MG63 (cell line): ENCODE data around the gene KIAA2012. TPM values are rescaled to one million over a fixed set of nuclear protein-coding genes. Genes with fewer than 3 reads are reported as not detected.

ENCODE experiments used
- DNase-seq: peaks from one replicate; pipeline ENCODE4 v3.0.0-alpha.2; 2020
- H3K27me3 ChIP-seq: fragments of 250-450 bp; sonication (Bioruptor Pico); 2 replicates; pipeline ENCODE4 v1.5.1; 2020; ENCODE audit warnings: mild to moderate bottlenecking, moderate library complexity
- H3K36me3 ChIP-seq: fragments of 250-450 bp; sonication (Bioruptor Pico); 2 replicates; pipeline ENCODE4 v1.5.1; 2020; ENCODE audit warnings: mild to moderate bottlenecking, moderate library complexity
- H3K4me3 ChIP-seq: fragments of 250-450 bp; sonication (Bioruptor Pico); 2 replicates; pipeline ENCODE4 v1.5.1; 2020; ENCODE audit warnings: mild to moderate bottlenecking, moderate library complexity
- H3K9me3 ChIP-seq: fragments of 250-450 bp; sonication (Bioruptor Pico); 2 replicates; pipeline ENCODE4 v1.5.1; 2020; ENCODE audit warnings: mild to moderate bottlenecking, moderate library complexity
- total RNA-seq: library from RNA; depleted of rRNA; stranded (reverse); fragments of >200 nt; shearing (Covaris generic); gene quantifications from 2 replicates; pipeline ENCODE4 v1.2.3, GENCODE V29; 2014; ENCODE audit warnings: low replicate concordance

KIAA2012 gene
- total RNA-seq, 1 experiment from 2014 or later, result not detected

DNA sequence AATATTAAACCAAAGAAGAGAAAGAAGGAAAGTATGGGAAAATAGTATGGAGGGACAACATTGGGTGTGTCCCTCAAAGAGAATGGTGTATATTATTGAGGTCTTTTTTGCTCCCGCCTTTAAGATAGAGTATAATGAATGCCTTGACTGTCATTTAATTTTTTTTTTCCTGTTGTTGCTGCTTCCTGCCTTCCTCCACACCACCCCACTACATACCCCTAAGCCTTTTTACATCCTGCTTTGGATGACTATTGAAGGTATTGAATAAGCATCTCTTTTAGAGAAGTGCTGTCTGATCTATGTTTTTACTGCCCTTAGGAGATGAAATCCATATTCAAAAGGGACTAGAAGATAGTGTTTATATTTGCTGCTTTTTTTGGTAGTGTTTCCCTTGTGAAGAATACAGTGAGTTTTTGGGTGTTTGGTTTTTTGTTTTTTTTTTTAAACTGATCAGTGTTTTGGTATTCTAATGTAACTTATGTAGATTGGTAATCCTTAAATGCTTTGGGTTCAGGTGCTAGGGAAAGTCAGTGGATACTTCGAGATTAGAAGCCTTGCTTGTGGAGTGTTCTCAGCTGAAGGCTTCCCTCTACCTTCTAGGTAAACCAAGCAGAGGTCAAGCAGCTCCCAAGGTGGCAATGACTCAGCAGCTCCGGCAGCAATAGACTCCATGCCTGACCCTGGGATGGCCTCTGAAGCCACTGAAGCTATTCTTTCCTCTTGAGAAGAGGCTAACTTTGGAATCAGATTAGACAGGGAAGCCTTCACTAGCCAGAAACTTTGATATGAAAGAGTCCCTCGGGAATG lies 34.4 kb upstream of the KIAA2012 start:
- Histone ChIP-seq H3K4me3 (no peak overlapping the region), H3K36me3 (no peaks in the 10 kb centered on the region; the same call in 1 of the 2 replicates), H3K27me3 (no peaks in the 10 kb centered on the region), H3K9me3 (no peaks in the 10 kb centered on the region)
- peak; percentile 53 for DNase-seq

DNA sequence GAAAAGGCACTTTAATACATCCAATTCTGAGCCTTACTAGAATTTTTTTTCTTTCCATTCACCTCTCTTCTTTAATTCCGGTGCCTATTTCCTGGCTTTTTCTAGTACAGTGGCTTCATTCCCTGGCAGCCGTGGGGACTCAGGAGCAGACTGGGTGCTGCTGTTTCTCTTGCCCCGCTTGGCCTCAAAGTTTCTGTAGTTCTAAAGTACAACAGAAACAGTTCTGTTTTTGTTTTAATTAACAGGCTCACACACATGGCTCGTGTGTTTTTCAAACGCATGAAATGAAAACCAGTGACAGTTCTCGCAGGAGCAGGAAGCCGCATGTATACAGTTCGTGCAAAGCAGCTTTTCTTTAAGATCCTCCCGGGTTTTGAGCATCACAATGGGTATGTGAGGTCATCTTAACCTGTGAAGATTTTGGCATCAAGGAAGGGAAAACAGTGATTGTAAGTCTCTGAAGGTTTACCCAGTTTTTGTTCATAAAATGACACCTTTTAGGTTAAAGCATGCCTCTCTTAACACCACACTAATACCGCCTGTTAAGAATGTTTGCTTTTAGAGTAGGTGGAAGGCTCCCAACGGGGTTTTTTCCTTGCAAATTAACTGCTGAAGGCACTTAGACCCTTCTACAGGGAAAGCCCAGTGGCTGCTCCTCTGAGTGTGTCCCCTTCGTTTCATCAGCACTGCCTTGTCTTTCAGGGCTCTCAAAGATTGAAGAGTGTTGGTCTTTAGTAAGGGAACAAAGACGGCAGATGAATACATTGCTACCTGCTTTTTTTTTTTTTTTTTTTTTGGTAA lies 33.6 kb upstream of the KIAA2012 start:
- DNase-seq, result peak; percentile 7
- no peaks in the 10 kb centered on the region; the same call in 1 of the 2 replicates for H3K36me3 ChIP-seq
- no peak overlapping the region for H3K4me3 ChIP-seq

DNA sequence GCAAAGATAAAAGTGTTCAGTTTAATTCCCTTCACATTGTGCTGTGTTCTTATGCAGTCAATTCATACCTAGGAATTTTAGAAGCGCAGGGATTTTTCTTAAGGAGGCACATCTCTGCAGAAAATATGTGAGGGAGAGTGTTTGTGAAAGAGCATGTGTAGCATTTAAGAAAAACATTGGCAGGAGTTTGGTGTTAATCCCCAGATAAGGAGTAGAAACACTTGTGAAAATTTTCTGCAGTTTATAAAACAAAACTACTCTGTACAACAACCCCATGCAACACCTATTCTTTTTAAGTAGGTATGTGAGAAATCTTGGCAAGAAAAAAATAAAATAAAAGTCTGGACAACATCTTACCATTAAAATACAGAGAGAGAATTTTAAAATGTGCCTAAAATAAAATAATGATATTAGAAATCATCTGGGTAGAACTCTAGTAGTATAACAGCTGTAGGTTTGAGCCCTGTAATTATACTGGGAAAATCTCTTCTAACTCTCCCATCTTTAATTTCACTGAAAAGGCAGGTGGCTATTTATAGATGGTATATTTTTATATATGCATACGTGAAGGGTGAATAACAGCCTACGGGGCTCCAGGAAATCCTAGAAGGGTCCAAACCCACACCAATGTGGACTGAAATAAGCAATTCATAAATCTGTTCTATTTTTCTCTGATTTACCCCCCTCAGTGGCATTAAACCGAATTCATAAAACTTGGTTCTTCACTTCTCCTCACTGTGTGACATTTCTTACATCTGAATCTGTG lies 32.8 kb upstream of the KIAA2012 start:
- Histone ChIP-seq H3K9me3 (no peaks in the 10 kb centered on the region), H3K36me3 (no peaks in the 10 kb centered on the region; the same call in 1 of the 2 replicates), H3K4me3 (no peak overlapping the region), H3K27me3 (no peaks in the 10 kb centered on the region)
- no peak for DNase-seq

More for the DNA sequence above, 33.6 kb upstream of the KIAA2012 start:
- Histone ChIP-seq H3K27me3 (no peaks in the 10 kb centered on the region), H3K9me3 (no peaks in the 10 kb centered on the region)

DNA sequence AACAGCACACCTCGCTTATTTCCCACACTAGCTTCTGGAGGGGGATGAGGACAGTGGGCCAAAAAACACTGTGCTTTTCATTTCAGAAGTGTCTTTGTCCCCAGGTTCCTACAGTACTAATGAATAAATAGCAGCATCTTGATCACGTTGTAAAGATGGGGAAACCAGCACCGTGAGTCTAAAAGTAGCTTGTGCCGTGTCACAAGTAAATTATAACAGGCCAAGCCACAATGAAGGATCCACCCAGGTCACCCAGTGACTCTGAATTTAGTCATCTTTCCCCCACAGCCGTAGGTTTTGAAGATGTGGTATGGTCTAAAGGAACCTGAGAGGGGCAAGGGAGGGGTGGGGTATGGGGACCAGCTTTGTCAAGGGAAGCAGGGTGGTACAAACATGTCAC lies 30.6 kb upstream of the KIAA2012 start:
- H3K27me3 ChIP-seq, result no peaks in the 10 kb centered on the region
- DNase-seq, result no peak
- no peaks in the 10 kb centered on the region; the same call in 1 of the 2 replicates for H3K36me3 ChIP-seq
- H3K9me3 ChIP-seq, result no peaks in the 10 kb centered on the region
- H3K4me3 ChIP-seq, result no peak overlapping the region

DNA sequence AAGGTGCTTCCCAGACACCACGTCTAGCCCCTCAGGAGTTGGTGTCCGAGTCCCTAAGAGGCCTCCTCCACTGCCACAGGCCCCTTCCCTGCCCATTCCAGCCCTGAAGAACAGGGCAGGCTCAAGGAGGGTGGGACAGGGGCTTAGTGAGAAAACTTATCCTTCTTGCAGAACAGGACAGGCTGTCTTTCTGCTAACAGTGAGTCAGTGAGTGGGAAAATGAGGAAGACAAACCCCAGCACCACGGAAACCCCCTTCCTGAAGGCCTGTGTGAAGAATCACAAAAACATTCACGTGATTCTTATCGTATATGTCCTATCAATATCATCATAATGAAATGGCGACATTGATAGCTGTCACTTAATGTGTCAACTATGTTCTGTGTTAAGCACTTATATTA lies 29.6 kb upstream of the KIAA2012 start:
- DNase-seq, result no peak
- no peak overlapping the region for H3K4me3 ChIP-seq
- H3K9me3 ChIP-seq, result no peaks in the 10 kb centered on the region
- H3K27me3 ChIP-seq, result no peaks in the 10 kb centered on the region
- H3K36me3 ChIP-seq, result no peaks in the 10 kb centered on the region; the same call in 1 of the 2 replicates

DNA sequence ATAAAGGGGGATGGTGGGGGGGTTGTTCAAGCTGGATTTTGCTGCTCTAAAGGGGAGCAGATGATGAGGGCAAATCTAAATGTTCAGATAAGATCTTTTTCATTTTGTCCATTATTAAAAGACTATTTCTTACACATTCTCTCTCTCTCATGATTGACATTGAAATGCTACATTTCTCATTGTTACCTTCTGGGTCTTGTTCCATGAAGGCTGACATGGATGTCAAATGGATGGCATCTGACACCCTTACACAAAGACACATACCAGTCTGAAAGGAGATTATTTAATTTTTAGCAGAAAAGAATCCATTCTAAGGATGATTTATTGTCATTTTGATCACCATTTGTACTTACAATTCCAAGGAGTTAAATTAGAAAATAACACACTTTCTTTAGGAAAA lies 28.3 kb upstream of the KIAA2012 start:
- Histone ChIP-seq H3K9me3 (no peaks in the 10 kb centered on the region), H3K27me3 (no peaks in the 10 kb centered on the region)
- no peak for DNase-seq

DNA sequence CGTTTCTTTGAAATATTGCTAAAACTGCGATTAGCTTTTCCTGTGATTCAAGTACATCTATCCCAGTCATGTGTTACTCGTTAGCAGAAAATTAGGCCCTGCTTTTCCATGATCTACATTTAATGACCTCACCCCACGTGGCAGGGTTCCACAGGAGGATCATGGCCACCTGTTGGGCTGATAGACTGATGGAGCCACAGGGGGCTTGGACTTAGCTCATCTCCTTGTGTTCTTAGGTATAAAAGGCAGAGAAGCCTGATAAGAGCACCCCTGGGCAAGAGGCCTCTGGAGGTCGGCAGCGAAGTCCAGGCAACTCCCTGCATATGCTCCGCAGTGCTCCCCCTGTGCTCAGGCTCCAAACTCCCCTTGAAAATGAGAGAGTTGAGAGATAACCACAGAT lies 26.5 kb upstream of the KIAA2012 start:
- Histone ChIP-seq H3K4me3 (no peak overlapping the region), H3K9me3 (no peaks in the 10 kb centered on the region), H3K36me3 (no peaks in the 10 kb centered on the region), H3K27me3 (no peaks in the 10 kb centered on the region)
- no peak for DNase-seq

More for the DNA sequence above, 28.3 kb upstream of the KIAA2012 start:
- Histone ChIP-seq H3K36me3 (no peaks in the 10 kb centered on the region), H3K4me3 (no peak overlapping the region)

DNA sequence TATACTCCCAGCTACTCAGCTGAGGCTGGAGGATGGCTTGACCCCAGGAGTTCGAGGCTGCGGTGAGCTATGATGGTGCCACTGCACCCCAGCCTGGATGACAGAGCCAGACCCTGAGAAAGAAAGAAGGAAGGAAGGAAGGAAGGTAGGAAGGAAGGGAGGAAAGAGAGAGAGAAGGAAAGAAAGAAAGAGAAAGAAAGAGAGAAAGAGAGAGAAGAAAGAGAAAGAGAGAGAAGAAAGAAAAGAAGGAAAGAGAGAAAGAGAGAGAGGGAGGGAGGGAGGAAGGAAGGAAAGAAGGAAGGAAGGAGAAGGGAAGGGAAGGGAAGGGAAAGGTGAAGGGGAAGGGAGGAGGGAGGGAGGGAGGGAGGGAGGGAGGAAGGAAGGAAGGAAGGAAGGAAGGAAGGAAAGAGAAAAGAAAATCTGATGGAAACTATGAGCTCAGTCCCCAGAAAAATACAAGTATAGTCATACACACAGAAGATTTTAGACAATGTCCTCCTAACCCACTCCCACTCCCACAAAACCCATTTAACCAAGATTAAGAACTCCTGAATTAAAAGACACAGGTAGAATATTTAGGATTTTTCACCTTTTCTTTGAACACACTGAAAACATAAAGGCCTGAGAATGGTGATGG lies 23.8 kb upstream of the KIAA2012 start:
- DNase-seq, result no peak
- Histone ChIP-seq H3K4me3 (no peak overlapping the region), H3K27me3 (no peaks in the 10 kb centered on the region), H3K36me3 (no peaks in the 10 kb centered on the region), H3K9me3 (no peaks in the 10 kb centered on the region)

DNA sequence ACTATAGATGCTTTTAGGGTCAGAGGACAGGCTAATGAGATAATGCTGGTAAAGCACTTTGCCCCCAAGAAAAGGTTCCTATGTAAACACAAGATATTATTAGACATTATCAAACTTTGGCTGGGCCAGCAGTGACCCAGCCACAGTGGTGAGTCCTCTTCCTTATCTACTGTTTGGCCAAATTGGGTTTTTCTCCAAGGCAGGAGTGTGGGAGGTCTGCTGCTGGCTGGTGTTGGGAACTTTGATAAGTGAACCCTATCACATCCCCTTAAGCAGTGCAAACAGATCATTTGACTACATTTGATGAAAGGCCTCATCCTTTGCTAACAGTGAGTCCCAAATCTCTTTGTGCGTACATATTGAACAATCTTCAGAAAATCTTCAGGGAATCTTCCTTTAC lies 23.2 kb upstream of the KIAA2012 start:
- DNase-seq, result no peak
- H3K4me3 ChIP-seq, result no peak overlapping the region
- H3K27me3 ChIP-seq, result no peaks in the 10 kb centered on the region
- H3K9me3 ChIP-seq, result no peaks in the 10 kb centered on the region
- H3K36me3 ChIP-seq, result no peaks in the 10 kb centered on the region

DNA sequence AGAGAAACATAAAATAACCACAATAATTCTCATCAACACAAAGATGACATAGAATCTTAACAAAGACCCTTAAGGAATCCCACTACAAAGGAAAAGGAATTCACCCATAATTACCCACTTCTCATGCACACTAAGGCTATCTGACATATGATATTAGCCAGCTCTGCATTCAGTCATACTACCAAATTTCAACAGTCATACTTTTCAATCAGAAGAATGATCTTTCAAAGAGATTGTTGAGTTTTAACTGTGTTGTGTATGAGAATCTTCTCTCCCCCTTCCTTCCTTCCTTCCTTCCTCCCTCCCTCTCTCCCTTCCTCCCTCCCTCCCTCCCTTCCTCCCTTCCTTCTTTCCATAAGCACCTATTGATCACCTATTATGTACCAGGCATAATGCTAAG lies 22.4 kb upstream of the KIAA2012 start:
- H3K4me3 ChIP-seq, result no peak overlapping the region
- no peaks in the 10 kb centered on the region for H3K36me3 ChIP-seq
- DNase-seq, result no peak
- H3K27me3 ChIP-seq, result no peaks in the 10 kb centered on the region
- H3K9me3 ChIP-seq, result no peaks in the 10 kb centered on the region

DNA sequence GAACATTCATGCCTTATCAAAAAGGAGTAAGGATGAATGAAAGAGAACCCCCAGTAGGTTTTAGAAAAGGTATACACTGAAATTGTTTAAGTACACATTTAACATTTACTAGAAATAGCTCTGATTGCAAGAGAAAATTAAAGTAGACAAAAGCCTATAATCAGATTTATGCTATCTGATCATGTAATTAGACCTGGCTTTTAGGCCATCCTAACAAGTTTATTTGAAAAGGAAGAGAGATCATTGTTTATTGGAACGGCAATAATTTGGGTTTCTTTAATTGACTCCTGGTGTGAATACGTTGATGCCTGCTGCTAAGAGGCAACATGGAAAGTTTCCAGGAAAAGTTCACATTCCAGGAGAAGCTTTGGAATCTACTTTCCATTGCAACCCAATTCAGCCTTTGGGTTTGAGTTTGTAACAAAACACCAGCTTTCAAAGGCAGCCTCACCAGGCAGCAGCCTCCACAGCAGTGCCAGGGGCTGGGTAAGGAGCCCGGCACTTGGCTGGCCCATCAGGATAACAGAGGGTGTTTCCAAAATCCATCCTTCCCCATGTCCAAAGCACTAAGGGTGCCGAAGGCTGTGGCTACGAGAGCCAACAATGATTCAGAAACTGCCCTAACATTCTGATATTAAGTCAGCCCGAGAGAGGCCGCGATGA lies 21.4 kb upstream of the KIAA2012 start:
- DNase-seq, result peak; percentile 67
- no peak overlapping the region for H3K4me3 ChIP-seq
- no peaks in the 10 kb centered on the region for H3K27me3 ChIP-seq
- no peaks in the 10 kb centered on the region for H3K9me3 ChIP-seq
- no peaks in the 10 kb centered on the region for H3K36me3 ChIP-seq

DNA sequence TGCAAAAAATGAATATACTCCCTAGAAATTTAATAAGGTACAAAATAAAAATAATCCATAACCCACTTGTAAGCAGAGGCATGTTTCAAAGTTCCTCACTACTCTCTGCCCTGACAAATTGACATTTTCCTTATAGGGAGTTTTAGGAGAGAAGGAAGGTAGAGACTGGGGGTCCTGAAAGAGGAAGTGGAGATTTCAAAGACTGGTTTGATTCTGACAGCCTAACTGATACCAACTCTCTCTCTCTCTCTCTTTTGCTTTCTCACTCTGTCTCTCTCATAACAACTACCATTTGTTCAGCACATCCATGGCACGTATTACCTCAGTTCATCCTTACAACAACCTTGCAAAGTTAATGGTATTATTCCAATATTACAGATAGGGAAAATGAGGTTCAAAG lies 20.8 kb upstream of the KIAA2012 start:
- no peaks in the 10 kb centered on the region for H3K36me3 ChIP-seq
- no peaks in the 10 kb centered on the region for H3K27me3 ChIP-seq
- no peak overlapping the region for H3K4me3 ChIP-seq
- H3K9me3 ChIP-seq, result no peaks in the 10 kb centered on the region
- no peak for DNase-seq

DNA sequence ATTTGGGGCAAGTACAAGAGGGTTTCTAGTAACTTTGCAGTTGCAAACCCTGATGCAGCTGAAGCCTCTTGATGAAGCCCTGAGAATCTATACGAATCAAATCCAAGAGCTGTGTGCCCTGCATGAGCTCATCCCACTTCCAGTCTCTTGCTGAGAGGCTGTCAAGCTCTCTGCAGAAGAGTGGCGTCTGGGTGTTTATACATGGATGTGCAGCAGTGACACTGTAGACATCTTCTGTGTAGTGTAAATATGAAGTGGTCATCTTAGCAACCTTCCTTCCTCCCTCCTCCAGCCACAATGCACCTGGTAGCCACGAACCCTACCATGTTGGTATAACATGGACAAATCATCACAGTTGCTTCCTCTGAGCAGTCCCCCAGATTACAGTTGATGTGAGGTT lies 18.4 kb upstream of the KIAA2012 start:
- DNase-seq, result no peak
- no peaks in the 10 kb centered on the region for H3K36me3 ChIP-seq
- no peaks in the 10 kb centered on the region for H3K9me3 ChIP-seq
- no peaks in the 10 kb centered on the region for H3K27me3 ChIP-seq
- H3K4me3 ChIP-seq, result no peak overlapping the region

DNA sequence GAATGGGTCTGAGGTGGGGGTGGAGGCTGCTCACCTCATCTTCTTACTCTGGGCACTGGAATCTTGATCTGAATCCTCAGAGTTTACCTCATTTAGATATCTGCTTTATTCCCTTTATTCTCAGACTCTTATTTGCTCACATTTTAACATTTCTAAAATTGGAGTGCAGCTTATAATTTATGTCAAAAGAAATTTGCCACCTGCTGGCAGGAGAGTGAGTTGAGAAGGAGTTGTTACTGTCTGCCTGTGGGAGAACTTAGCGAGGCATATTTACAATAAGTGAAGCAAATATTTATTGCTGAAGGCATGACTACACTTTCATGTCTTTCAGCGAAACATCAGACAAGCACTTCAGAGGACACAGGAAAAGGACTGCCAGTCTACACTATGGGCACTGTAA lies 16.4 kb upstream of the KIAA2012 start:
- no peak overlapping the region for H3K4me3 ChIP-seq

DNA sequence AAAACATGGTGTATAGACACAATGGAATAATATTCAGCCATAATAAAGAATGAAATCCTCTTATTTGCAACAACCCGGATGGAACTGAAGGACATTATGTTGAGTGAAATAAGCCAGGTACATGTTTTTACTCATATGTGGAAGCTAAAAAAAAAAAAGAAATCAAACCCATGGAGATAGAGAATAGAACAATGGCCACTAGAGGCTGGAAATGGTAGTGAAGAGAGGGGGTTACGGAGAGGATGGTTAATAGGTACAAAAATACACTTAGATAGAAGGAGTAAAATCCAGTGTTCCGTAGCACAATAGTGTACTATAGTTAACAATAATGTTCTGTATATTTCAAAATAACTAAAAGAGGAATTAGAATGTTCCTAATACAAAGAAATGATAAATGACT lies 12.8 kb upstream of the KIAA2012 start:
- DNase-seq, result no peak
- Histone ChIP-seq H3K4me3 (no peak overlapping the region), H3K9me3 (no peaks in the 10 kb centered on the region), H3K36me3 (no peaks in the 10 kb centered on the region), H3K27me3 (no peaks in the 10 kb centered on the region)

More for the DNA sequence above, 16.4 kb upstream of the KIAA2012 start:
- Histone ChIP-seq H3K9me3 (no peaks in the 10 kb centered on the region), H3K36me3 (no peaks in the 10 kb centered on the region), H3K27me3 (no peaks in the 10 kb centered on the region)
- no peak for DNase-seq

DNA sequence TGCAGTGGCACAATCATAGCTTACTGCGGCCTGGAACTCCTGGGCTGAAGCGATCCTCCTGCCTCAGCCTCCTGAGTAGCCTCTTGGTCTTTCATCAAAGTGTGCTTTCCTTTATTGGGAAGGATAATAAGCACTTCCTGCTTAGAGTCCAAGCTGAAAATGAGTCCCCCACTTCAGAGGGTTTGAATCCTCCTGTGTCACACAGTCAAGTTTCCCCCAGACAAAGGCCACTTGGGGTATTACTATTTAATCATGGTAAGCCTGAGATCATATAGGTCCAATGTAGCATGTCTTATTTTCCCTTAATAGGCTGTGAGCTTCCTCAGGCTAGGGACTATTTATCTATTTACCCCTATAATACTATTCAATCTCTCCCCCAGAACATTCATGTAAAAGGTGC lies 11.4 kb upstream of the KIAA2012 start:
- Histone ChIP-seq H3K36me3 (no peaks in the 10 kb centered on the region), H3K4me3 (no peak overlapping the region), H3K27me3 (no peaks in the 10 kb centered on the region), H3K9me3 (no peaks in the 10 kb centered on the region)
- no peak for DNase-seq
